Ovary (tissue), 9 donors: ENCODE results near the gene CACNA1C. TPM values are rescaled to one million over a fixed set of nuclear protein-coding genes. Genes with fewer than 3 reads are reported as not detected.
A peak's percentile ranks its signal among the peaks of the same experiment; 100 is the strongest.

Experiments used
- DNase-seq, 5 donors: peaks; one replicate each; pipeline ENCODE4 v3.0.0-alpha.2; 2019 to 2020
- H3K27ac ChIP-seq, 2 donors: fragments of 200-600 bp; one replicate each; pipeline versions ENCODE4 v1.5.1 to v1.8.0; 2019 to 2022
- H3K27me3 ChIP-seq: fragments of 200-600 bp; one replicate; pipeline ENCODE4 v1.8.0; 2022
- H3K36me3 ChIP-seq: fragments of 200-600 bp; sonication (generic); one replicate; pipeline ENCODE4 v1.5.1; 2019
- H3K4me1 ChIP-seq: one replicate; pipeline ENCODE4 v1.8.1; 2013; ENCODE audit warnings: mild to moderate bottlenecking, moderate library complexity; ENCODE audit not compliant: insufficient read depth
- H3K4me3 ChIP-seq: fragments of 200-600 bp; sonication (generic); one replicate; pipeline ENCODE4 v1.5.1; 2017
- H3K9me3 ChIP-seq, 2 donors: fragments of 200-600 bp in 1 of 2; sonication (generic) in 1 of 2; one replicate each; pipeline versions ENCODE4 v1.5.1 to v1.8.1; 2013 to 2019; ENCODE audit warnings: mild to moderate bottlenecking in 1 of 2, moderate library complexity in 1 of 2
- EP300 ChIP-seq: sonication (generic); formaldehyde crosslinking; IDR thresholded peaks from one replicate; pipeline ENCODE4 v1.6.1; 2017; ENCODE audit warnings: antibody characterized with exemption
- POLR2A ChIP-seq: fragments of 450-650 bp; IDR thresholded peaks from one replicate; pipeline ENCODE4 v1.6.1; 2017; ENCODE audit warnings: antibody characterized with exemption, mild to moderate bottlenecking, moderate library complexity
- WGBS, 3 donors: extraction: QIAGEN DNeasy Blood & Tissue Kit in 1 of 3; methylation state at CpG; one replicate each; pipeline versions ENCODE4 v1.1.5 to v1.1.7; 2013 to 2017; 5-methylcytosine and 5-hydroxymethylcytosine counted together
- intact Hi-C, 4 donors: fragments of 100-400 bp; cut with DNase I; formaldehyde crosslinking; loops; one replicate each; pipeline versions ENCODE4 v1.11.0 to v1.15.1; 2022 to 2023
- polyA plus RNA-seq, 2 donors: library from polyadenylated mRNA; stranded (reverse); fragments of 200-250 nt in 1 of 2; fragments of 350-450 nt in 1 of 2; fragmentation: Illumina TruSeq in 1 of 2; extraction: RNeasy Lipid Tissue Mini Kit (QIAGEN cat#74804) in 1 of 2; gene quantifications; one replicate each; pipeline ENCODE4 v1.2.3, GENCODE V29; 2013 to 2014
- total RNA-seq, 7 donors: library from RNA; depleted of rRNA in 2 of 7; stranded (reverse); fragments of >200 nt in 2 of 7; fragmentation: NEBNext Ultra II Directional in 3 of 7; extraction: Animal tissue kit (Norgen Biotek cat#: 25700) in 3 of 7; gene quantifications; one replicate each; pipeline versions ENCODE4 v1.1.0 to v1.2.4, GENCODE V29; 2016 to 2023
- TF ChIP-seq, protein P1 (sequence below), 3 donors: fragments of 450-650 bp in 2 of 3; fragments of 200-600 bp in 1 of 3; IDR thresholded peaks; one replicate each; pipeline versions ENCODE4 v1.5.1 to v1.8.0; 2016 to 2022; ENCODE audit warnings: antibody characterized with exemption in 3 of 3, mild to moderate bottlenecking in 1 of 3
- donor health status: DM: no; HTN: no; CAD: no; lungs with moderate emphysema.
- donor health status: DM: no; HTN: no; CAD: no.
- donor health status: Bipolar disorder and iron deficiency.
- donor health status: DM: yes; HTN: yes; CAD: no.
- donor health status: DM: no; HTN: no; CAD: no.
- donor health status: DM: yes; HTN: yes; CAD: no.

The CACNA1C gene
- total and polyA plus RNA-seq, 9 donors: 2.2 to 8.3 (median 3.7) TPM

DNA sequence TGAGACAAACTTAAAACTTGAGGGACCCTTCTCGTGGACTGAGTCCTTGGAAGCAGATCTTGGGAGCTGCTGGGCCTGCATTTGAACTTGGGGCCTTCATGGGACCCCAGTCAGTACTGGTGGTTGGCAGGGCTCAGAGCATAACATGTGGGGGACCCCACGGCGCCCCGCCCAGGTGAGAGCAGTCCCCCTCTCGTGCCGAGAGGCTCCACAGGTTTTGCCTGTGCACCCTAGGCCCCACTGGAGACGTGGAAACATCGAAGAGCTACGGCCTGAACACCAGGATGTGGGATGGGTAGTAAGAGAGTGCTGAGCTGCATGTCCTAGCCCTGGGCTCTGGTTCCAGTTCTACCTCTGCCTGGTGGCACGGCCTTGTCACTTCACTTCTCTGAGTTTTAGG lies 84.1 kb downstream of the CACNA1C start:
- Histone ChIP-seq H3K4me3 (no peak overlapping the region), H3K4me1 (peaks cover 5% of the 10 kb centered on the region), H3K27me3 (no peaks in the 10 kb centered on the region), H3K36me3 (no peaks in the 10 kb centered on the region), H3K27ac (no peak overlapping the region), H3K9me3 (no peaks in the 10 kb centered on the region)
- intact Hi-C loops: no loop called here
- no peak for DNase-seq
- TF ChIP-seq POLR2A: no peak
- TF ChIP-seq, protein P1, sequence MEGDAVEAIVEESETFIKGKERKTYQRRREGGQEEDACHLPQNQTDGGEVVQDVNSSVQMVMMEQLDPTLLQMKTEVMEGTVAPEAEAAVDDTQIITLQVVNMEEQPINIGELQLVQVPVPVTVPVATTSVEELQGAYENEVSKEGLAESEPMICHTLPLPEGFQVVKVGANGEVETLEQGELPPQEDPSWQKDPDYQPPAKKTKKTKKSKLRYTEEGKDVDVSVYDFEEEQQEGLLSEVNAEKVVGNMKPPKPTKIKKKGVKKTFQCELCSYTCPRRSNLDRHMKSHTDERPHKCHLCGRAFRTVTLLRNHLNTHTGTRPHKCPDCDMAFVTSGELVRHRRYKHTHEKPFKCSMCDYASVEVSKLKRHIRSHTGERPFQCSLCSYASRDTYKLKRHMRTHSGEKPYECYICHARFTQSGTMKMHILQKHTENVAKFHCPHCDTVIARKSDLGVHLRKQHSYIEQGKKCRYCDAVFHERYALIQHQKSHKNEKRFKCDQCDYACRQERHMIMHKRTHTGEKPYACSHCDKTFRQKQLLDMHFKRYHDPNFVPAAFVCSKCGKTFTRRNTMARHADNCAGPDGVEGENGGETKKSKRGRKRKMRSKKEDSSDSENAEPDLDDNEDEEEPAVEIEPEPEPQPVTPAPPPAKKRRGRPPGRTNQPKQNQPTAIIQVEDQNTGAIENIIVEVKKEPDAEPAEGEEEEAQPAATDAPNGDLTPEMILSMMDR (IDR thresholded peaks at IDR 0.05): no peak
- no peak for TF ChIP-seq EP300
- WGBS, 3 donors: 97 to 99% (median 97%) methylated on average over 10 of the region's 10 CpGs

DNA sequence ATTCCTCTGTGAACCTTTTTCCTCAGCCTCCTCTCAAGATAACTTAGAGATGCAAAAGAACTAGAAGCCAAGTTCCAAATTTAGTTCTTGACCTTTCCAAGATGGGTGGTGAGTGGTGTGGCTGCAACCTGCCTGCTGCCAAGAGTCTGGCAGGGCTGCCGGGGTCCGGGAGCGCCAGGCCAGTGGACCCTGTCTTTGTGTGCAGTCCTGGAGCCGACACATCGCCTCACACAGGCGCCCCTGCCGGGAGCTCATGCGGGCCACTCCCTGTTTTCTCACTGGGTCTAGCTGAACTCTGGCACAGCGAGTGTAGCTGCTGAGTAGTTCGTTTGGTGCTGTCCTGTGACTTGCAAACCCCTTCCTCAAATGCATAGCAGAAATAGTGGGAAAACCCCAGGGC lies 84.9 kb downstream of the CACNA1C start:
- Histone ChIP-seq H3K4me3 (no peak overlapping the region), H3K27me3 (no peaks in the 10 kb centered on the region), H3K27ac (no peak overlapping the region), H3K36me3 (no peaks in the 10 kb centered on the region), H3K4me1 (peaks cover 5% of the 10 kb centered on the region), H3K9me3 (no peaks in the 10 kb centered on the region)
- intact Hi-C loops: no loop called here
- WGBS, 3 donors: 22 to 39% (median 30%) methylated on average over 10 of the region's 10 CpGs
- peak in 1 of 5 donors; percentile 48 for DNase-seq
- TF ChIP-seq, protein P1 (IDR thresholded peaks at IDR 0.05): no peak

DNA sequence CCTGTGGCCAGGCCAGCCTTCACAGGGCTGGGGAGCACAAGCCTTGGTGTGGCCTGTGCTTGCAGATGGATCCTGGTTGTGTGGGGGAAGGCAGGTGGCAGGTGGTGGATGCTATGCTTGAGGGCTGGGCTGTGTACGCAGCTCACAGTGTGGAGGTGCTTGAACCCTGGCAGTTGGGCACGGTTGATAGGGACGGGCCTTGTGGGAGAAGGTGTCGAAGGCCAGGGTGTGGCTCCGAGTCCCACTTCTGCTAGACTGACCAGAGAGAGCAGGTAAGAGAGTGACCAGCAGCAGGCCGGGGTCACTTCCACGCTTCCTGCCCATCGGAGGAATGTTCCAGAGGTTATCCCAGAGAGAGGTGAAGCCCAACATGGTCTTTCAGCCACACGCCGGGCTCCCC lies 85.5 kb downstream of the CACNA1C start:
- H3K27me3 ChIP-seq: no peaks in the 10 kb centered on the region
- H3K4me1 ChIP-seq: peaks cover 5% of the 10 kb centered on the region
- H3K27ac ChIP-seq: no peak overlapping the region
- intact Hi-C loops: no loop called here
- no peak for TF ChIP-seq POLR2A
- TF ChIP-seq EP300: no peak
- no peak overlapping the region for H3K4me3 ChIP-seq
- DNase-seq: no peak
- no peaks in the 10 kb centered on the region for H3K9me3 ChIP-seq
- H3K36me3 ChIP-seq: no peaks in the 10 kb centered on the region
- 96 to 98% (median 97%) methylated on average over 10 of the region's 10 CpGs for WGBS, 3 donors

DNA sequence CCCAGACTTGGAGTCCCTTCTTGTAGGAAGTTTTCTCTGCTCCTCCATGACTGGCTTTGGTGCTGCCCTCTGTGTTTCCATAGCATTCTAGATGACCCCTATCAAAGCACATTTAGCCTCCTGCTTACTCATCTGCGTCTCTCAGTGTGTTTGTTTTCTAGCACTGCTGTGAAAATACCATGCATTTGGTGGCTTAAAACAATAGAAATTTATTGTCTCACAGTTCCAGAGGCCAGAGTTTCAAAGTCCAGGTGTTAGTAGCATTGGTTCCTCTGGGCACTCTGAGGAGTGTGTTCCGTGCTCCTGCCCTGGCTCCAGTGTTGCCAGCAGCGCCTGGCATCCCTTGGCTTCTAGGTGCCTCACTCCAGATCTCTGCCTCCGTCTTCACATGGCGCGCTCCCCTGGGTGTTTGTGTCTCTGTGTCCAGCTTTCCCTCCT lies 86.1 kb downstream of the CACNA1C start:
- intact Hi-C loops: no loop called here
- Histone ChIP-seq H3K4me1 (peaks cover 5% of the 10 kb centered on the region), H3K27ac (no peak overlapping the region)

DNA sequence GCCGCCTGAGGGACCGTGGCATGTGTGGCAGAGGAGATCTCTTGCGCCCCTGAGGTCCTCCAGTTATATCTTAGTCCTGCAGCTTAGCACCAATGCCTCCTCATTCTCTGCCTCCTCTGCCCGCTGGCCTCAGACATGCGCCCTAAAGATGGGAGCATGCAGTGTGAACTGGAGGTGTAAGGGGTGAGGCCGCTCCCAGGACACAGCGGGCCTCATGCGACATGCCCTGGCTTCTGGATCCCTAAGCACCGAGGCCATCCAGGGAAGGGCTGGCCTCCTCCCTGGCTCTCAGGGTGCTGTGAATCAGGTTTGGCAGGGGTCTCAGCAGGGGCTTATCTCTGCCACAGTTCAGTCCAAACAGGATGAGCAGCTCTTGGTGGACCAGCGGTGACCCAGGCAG lies 86.9 kb downstream of the CACNA1C start:
- H3K4me1 ChIP-seq: peaks cover 5% of the 10 kb centered on the region

More for the DNA sequence above, 86.1 kb downstream of the CACNA1C start:
- DNase-seq: no peak
- no peaks in the 10 kb centered on the region for H3K36me3 ChIP-seq
- 90 to 95% (median 93%) methylated on average over 6 of the region's 6 CpGs for WGBS, 3 donors
- TF ChIP-seq, protein P1 (IDR thresholded peaks at IDR 0.05): no peak
- TF ChIP-seq POLR2A: no peak
- TF ChIP-seq EP300: no peak
- no peaks in the 10 kb centered on the region for H3K27me3 ChIP-seq
- no peaks in the 10 kb centered on the region for H3K9me3 ChIP-seq
- no peak overlapping the region for H3K4me3 ChIP-seq

More for the DNA sequence above, 86.9 kb downstream of the CACNA1C start:
- Histone ChIP-seq H3K36me3 (no peaks in the 10 kb centered on the region), H3K9me3 (no peaks in the 10 kb centered on the region), H3K27ac (no peak overlapping the region), H3K4me3 (no peak overlapping the region), H3K27me3 (no peaks in the 10 kb centered on the region)
- no peak for DNase-seq
- intact Hi-C loops: no loop called here
- WGBS, 3 donors: 88 to 99% (median 97%) methylated on average over 10 of the region's 10 CpGs
- TF ChIP-seq, protein P1 (IDR thresholded peaks at IDR 0.05): no peak
- TF ChIP-seq EP300 (no peak), POLR2A (no peak)
